ENCODE measurements around the gene FAU.
"Not testable (repeated sequence)": the region's sequence is repeated elsewhere in the genome, so short reads cannot be mapped to it uniquely, and the experiment has no call there.

Gene FAU

DNA sequence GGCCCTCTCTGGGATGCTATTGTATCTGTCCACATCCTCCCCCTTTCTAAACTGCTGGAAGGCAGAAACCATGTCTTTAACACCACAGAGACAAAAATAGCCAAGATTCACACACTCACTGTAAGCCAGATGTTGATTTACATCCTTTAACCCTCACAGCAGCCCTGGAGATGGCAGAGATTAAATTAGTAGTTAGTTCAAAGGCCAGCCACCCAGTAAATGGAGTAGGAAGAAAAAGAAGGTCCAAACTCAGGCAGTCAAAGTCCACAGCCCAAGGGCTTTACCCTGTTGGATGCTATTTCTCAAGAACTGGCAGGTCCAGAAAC lies 2.3 kb downstream of the FAU start:
- DNase-seq = no peak

- DNase-seq = not testable (repeated sequence)
These were observed 2.9 kb downstream of the FAU start for GRCh38 chr11:65118891-65119669.

DNA sequence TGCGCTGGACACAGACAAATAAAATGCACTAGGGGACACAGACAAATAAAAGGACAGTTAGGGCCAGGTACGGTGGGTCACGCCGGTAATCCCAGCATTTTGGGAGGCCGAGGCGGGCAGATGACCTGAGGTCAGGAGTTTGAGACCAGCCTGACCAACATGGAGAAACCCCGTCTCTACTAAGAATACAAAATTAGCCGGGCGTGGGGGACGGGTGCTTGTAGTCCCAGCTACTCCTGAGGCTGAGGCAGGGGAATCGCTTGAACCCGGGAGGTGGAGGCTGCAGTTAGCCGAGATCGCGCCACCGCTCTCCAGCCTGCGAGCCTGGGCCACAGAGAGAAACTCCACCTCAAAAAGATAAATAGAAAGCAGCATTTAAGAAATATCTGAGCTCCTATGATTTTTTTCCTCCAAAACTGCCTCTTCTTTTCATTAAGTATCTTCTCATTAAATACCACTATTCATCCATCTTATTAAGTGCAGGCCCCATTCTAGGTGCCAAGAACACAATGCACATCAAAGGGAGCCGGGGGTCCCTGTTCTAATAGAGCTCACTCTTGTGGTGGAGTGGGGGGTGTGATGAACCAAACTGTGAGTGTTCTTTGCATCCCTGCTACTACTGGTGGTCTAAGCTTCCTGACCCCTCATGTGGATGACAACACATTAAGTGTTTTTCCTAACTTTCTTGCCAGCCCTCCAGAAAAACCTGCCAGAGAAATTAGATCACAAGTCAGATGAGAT lies 3.7 kb downstream of the FAU start:
- DNase-seq = no peak

- peak; percentile 99 for DNase-seq
These were observed 4.5 kb downstream of the FAU start, which contains the start of gene ZNHIT2 for GRCh38 chr11:65117206-65118096. ZNHIT2 (minus strand) TSS chr11:65117701; CDS start chr11:65117653, 48 bp downstream.

GRCh38 chr11:65116370-65117205 lies 5.3 kb downstream of the FAU start:
- DNase-seq = no peak

GRCh38 chr11:65115361-65116082 lies 6.4 kb downstream of the FAU start:
- no peak for DNase-seq

DNA sequence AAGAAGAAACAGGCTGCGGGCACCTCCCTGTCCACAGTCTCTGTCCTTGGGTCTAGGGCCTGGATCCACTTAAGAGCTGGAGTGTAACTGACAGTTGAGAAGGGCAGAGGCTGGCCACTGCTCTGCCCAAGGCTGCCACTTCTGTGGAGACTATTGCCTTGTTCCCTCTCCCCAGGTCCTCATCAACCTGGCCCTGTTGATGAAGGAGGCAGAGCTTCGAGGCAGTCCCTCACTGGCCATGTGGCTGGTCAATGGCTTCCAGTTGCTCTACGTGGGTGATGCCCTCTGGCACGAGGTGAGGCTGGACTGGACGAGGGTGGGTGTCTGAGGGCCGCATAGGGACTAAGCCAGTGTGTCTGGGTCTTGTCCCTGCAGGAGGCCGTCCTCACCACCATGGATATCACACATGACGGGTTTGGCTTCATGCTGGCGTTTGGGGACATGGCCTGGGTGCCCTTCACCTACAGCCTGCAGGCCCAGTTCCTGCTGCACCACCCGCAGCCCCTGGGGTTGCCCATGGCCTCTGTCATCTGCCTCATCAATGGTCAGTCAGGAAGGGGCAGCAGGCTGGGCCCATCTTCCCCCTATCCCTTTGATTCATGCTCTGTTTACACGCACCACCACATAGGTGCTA lies 7.3 kb downstream of the FAU start:
- DNase-seq = no peak

- no peak for DNase-seq
These were observed 8.1 kb downstream of the FAU start for GRCh38 chr11:65113839-65114238.

DNA sequence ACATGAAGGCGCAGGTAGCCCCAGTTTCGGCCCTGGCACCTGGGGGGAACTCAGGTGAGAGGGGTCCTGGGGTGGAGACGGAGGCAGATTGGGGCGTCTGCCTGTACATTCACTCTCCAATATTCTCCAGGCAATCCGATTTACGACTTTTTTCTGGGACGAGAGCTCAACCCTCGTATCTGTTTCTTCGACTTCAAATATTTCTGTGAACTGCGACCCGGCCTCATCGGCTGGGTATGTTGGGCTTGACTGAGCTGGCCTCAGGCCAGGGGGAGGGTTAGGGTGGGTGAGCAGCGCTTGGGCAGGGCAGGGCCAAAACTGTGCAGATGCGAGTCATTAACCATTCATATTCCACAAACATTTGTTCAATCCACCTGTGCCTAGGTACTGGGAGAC lies 8.6 kb downstream of the FAU start:
- DNase-seq = no peak

DNA sequence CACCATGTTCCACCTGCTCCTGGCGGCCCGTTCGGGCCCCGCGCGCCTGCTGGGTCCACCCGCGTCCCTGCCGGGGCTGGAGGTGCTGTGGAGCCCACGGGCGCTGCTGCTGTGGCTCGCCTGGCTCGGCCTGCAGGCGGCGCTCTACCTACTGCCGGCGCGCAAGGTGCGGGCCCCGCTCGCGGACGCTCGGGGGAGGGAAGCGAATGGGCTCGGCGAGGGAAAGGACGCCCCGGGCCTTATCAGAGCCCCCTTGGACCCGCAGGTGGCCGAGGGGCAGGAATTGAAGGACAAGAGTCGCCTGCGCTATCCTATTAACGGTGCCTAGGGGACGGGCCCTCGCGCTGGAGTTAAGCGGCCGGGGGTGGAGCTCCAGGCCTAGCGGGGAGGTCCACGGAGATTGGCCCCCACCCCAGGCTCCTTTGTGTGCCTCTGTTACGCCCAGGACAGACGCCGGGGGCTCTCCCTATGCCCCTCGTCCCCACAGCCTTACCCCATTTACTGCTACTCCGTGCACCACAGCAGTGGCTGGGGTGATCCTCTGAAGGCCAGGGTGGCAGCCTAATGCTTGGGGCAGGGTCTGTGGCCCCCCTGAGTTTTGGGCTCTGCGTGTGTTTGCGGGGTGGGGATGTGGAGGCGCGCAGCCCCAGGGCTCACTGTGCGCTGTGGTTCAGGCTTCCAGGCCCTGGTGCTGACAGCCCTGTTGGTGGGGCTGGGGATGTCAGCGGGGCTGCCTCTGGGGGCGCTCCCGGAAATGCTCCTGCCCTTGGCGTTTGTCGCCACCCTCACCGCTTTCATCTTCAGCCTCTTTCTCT lies 9.2 kb downstream of the FAU start:
- DNase-seq = no peak

- peak; percentile 92 for DNase-seq
These were observed 10.0 kb downstream of the FAU start, which contains the start of gene TM7SF2 for GRCh38 chr11:65111744-65112545. TM7SF2 (plus strand) TSS chr11:65111872; CDS start chr11:65112016, 144 bp downstream.

- no peak for DNase-seq
These were observed 10.7 kb downstream of the FAU start for GRCh38 chr11:65111159-65111743.

DNA sequence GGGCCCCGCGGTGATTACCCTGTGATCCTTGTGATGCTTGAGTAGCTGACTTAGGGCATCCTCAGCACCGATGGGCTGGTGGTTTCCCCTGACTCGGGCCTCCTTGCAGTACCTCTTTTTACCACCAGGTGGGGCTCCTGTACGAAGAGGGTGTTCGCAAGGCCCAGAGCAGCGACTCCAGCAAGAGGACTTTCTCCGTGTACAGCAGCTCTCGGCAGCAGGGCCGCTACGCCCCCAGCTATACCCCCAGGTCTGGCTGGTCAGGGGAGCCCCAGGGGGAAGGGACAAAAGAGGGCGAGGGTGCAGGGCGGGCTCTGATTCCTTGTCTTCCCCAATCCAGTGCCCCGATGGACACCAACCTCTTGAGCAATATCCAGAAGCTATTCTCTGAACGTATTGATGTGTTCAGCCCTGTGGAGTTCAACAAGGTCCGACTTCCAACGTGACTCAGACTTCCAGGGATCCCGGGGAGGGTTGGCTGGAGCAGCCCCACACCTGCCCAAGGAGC lies 11.5 kb downstream of the FAU start:
- peak; percentile 50 for DNase-seq

- no peak for DNase-seq
These were observed 12.4 kb downstream of the FAU start for GRCh38 chr11:65109231-65110198.

DNA sequence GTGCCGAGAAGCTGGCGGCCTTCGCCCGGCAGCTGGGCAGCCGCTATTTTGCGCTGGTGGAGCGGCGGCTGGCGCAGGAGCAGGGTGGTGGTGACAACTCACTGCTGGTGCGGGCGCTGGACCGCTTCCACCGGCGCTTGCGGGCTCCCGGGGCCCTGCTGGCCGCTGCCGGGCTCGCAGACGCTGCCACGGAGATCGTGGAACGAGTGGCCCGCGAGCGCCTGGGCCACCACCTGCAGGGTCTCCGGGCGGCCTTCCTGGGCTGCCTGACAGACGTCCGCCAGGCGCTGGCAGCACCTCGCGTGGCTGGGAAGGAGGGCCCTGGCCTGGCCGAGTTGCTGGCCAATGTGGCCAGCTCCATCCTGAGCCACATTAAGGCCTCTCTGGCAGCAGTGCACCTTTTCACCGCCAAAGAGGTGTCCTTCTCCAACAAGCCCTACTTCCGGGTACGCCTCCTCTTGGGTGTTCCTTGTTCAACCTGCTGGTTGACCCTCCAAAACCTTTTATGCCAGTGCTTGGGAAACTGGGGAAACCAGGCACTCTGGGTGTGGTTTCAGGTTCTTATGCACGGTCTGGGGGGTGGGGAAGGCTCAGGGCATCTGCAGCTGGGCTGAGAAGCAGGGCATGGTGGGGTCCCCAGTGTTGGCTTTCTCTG lies 13.3 kb downstream of the FAU start:
- no peak for DNase-seq

GRCh38 chr11:65107751-65108468 lies 14.0 kb downstream of the FAU start:
- DNase-seq = no peak
